Muscle of leg (tissue), 11 donors: ENCODE measurements around the gene LMBRD1. TPM values are rescaled to one million over a fixed set of nuclear protein-coding genes. Genes with fewer than 3 reads are reported as not detected.
A peak's percentile ranks its signal among the peaks of the same experiment; 100 is the strongest.

Experiments
- DNase-seq: peaks from one replicate; pipeline ENCODE4 v3.0.0; 2013
- H3K27ac ChIP-seq: one replicate; pipeline ENCODE4 v1.5.1; 2013; ENCODE audit warnings: mild to moderate bottlenecking, low read length, control low read depth
- H3K27me3 ChIP-seq: one replicate; pipeline ENCODE4 v1.6.1; 2013; ENCODE audit warnings: low read length; ENCODE audit not compliant: control insufficient read depth, insufficient read depth
- H3K36me3 ChIP-seq: one replicate; pipeline ENCODE4 v1.6.1; 2013; ENCODE audit warnings: low read length; ENCODE audit not compliant: control insufficient read depth, insufficient read depth
- H3K4me1 ChIP-seq: one replicate; pipeline ENCODE4 v1.6.1; 2013; ENCODE audit warnings: low read length; ENCODE audit not compliant: control insufficient read depth, insufficient read depth
- H3K4me3 ChIP-seq: one replicate; pipeline ENCODE4 v1.5.1; 2013; ENCODE audit warnings: low read length, control low read depth
- H3K9me3 ChIP-seq: replicated peaks from 2 replicates; pipeline ENCODE4 v1.6.1; 2013; ENCODE audit warnings: low read depth, low read length; ENCODE audit not compliant: control insufficient read depth
- WGBS: methylation state at CpG from one replicate; pipeline ENCODE4 v1.1.5; 2013; ENCODE audit warnings: missing lambda C conversion rate; ENCODE audit not compliant: insufficient coverage; 5-methylcytosine and 5-hydroxymethylcytosine counted together
- polyA plus RNA-seq, 8 donors: library from polyadenylated mRNA; unstranded; fragments of 120-200 nt; gene quantifications; one replicate each; pipeline versions ENCODE4 v1.2.1 to v1.2.3, GENCODE V29; 2013; ENCODE audit warnings: inconsistent platforms in 1 of 8, low replicate concordance in 1 of 8; ENCODE audit not compliant: insufficient read length in 8 of 8, insufficient read depth in 1 of 8
- total RNA-seq: library from RNA; stranded (reverse); fragments of 120-200 nt; gene quantifications from one replicate; pipeline ENCODE4 v1.2.4, GENCODE V29; 2013

The LMBRD1 gene
- total and polyA plus RNA-seq, 9 donors = 24.9 to 34.6 (median 29.8) TPM

- DNase-seq = no peak
- no peak overlapping the region for H3K4me3 ChIP-seq
- H3K27me3 ChIP-seq = no peaks in the 10 kb centered on the region
- H3K36me3 ChIP-seq = peaks cover 3% of the 10 kb centered on the region
- H3K9me3 ChIP-seq = no peaks in the 10 kb centered on the region
- H3K4me1 ChIP-seq = no peaks in the 10 kb centered on the region
- H3K27ac ChIP-seq = no peak overlapping the region
These were observed 11.1 kb downstream of the LMBRD1 start for GRCh38 chr6:69785697-69786096.

- H3K27ac ChIP-seq = no peak overlapping the region
- H3K9me3 ChIP-seq = no peaks in the 10 kb centered on the region
- no peaks in the 10 kb centered on the region for H3K27me3 ChIP-seq
- no peaks in the 10 kb centered on the region for H3K4me1 ChIP-seq
- H3K4me3 ChIP-seq = no peak overlapping the region
- no peak for DNase-seq
- 83% methylated on average over 3 of the region's 3 CpGs for WGBS
- peaks cover 5% of the 10 kb centered on the region for H3K36me3 ChIP-seq
These were observed 12.0 kb downstream of the LMBRD1 start for GRCh38 chr6:69784595-69785377.

GRCh38 chr6:69783108-69783507 lies 13.7 kb downstream of the LMBRD1 start:
- no CpG with 5 or more reads among the region's 1 CpG for WGBS
- H3K4me1 ChIP-seq = no peaks in the 10 kb centered on the region
- H3K27me3 ChIP-seq = no peaks in the 10 kb centered on the region
- no peak overlapping the region for H3K4me3 ChIP-seq
- DNase-seq = no peak
- peaks cover 3% of the 10 kb centered on the region for H3K36me3 ChIP-seq
- H3K9me3 ChIP-seq = no peaks in the 10 kb centered on the region
- no peak overlapping the region for H3K27ac ChIP-seq

GRCh38 chr6:69780585-69781178 lies 16.1 kb downstream of the LMBRD1 start:
- H3K9me3 ChIP-seq = no peaks in the 10 kb centered on the region
- no peaks in the 10 kb centered on the region for H3K4me1 ChIP-seq
- H3K27me3 ChIP-seq = no peaks in the 10 kb centered on the region
- DNase-seq = peak; percentile 39
- H3K27ac ChIP-seq = no peak overlapping the region
- H3K36me3 ChIP-seq = peaks cover 3% of the 10 kb centered on the region
- H3K4me3 ChIP-seq = no peak overlapping the region
- 8% methylated on average over 1 of the region's 2 CpGs for WGBS

- H3K27me3 ChIP-seq = no peaks in the 10 kb centered on the region
- no peaks in the 10 kb centered on the region for H3K9me3 ChIP-seq
- H3K36me3 ChIP-seq = peaks cover 6% of the 10 kb centered on the region
- DNase-seq = no peak
- H3K4me1 ChIP-seq = no peaks in the 10 kb centered on the region
- no peak overlapping the region for H3K27ac ChIP-seq
- H3K4me3 ChIP-seq = no peak overlapping the region
These were observed 20.9 kb downstream of the LMBRD1 start for GRCh38 chr6:69775941-69776340.

- WGBS = 80% methylated on average over 1 of the region's 1 CpG
- peaks cover 6% of the 10 kb centered on the region for H3K36me3 ChIP-seq
- H3K27ac ChIP-seq = no peak overlapping the region
- H3K4me3 ChIP-seq = no peak overlapping the region
- H3K27me3 ChIP-seq = no peaks in the 10 kb centered on the region
- H3K9me3 ChIP-seq = no peaks in the 10 kb centered on the region
- no peaks in the 10 kb centered on the region for H3K4me1 ChIP-seq
- no peak for DNase-seq
These were observed 21.3 kb downstream of the LMBRD1 start for GRCh38 chr6:69775585-69775849.

- DNase-seq = no peak
- WGBS = no CpG with 5 or more reads among the region's 4 CpGs
- H3K36me3 ChIP-seq = peaks cover 5% of the 10 kb centered on the region
These were observed 21.8 kb downstream of the LMBRD1 start for GRCh38 chr6:69774740-69775584.

GRCh38 chr6:69771158-69771906 lies 25.5 kb downstream of the LMBRD1 start:
- no peak for DNase-seq
- 92% methylated on average over 2 of the region's 5 CpGs for WGBS
- Histone ChIP-seq H3K36me3 (peaks cover 3% of the 10 kb centered on the region), H3K27ac (no peak overlapping the region), H3K27me3 (no peaks in the 10 kb centered on the region), H3K4me1 (no peaks in the 10 kb centered on the region), H3K9me3 (no peaks in the 10 kb centered on the region), H3K4me3 (no peak overlapping the region)

More at GRCh38 chr6:69774740-69775584, 21.8 kb downstream of the LMBRD1 start:
- Histone ChIP-seq H3K4me3 (no peak overlapping the region), H3K4me1 (no peaks in the 10 kb centered on the region), H3K27ac (no peak overlapping the region), H3K27me3 (no peaks in the 10 kb centered on the region), H3K9me3 (no peaks in the 10 kb centered on the region)

GRCh38 chr6:69768664-69769063 lies 28.1 kb downstream of the LMBRD1 start:
- H3K9me3 ChIP-seq = no peaks in the 10 kb centered on the region
- H3K36me3 ChIP-seq = peaks cover 3% of the 10 kb centered on the region
- no peaks in the 10 kb centered on the region for H3K27me3 ChIP-seq
- no peak overlapping the region for H3K27ac ChIP-seq
- H3K4me1 ChIP-seq = no peaks in the 10 kb centered on the region
- no peak for DNase-seq
- no peak overlapping the region for H3K4me3 ChIP-seq

GRCh38 chr6:69763763-69764162 lies 33.0 kb downstream of the LMBRD1 start:
- no peaks in the 10 kb centered on the region for H3K27me3 ChIP-seq
- no peaks in the 10 kb centered on the region for H3K36me3 ChIP-seq
- no peak for DNase-seq
- H3K27ac ChIP-seq = no peak overlapping the region
- no peaks in the 10 kb centered on the region for H3K4me1 ChIP-seq
- H3K9me3 ChIP-seq = no peaks in the 10 kb centered on the region
- 63% methylated on average over 1 of the region's 3 CpGs for WGBS
- no peak overlapping the region for H3K4me3 ChIP-seq
